Stimulated activated CD4-positive, alpha-beta T cell treated with anti-CD3 and anti-CD28 coated beads, Interleukin-4, amount 100 ng/mL, for 24 hours (primary cell): ENCODE results near the gene DSE.

ENCODE experiments used
- DNase-seq: peaks from one replicate; pipeline ENCODE4 v3.0.0-alpha.2; 2020

The DSE gene

GRCh38 chr6:116491610-116492330 is 121.0 kb downstream of the DSE start:
- no peak for DNase-seq

DNA sequence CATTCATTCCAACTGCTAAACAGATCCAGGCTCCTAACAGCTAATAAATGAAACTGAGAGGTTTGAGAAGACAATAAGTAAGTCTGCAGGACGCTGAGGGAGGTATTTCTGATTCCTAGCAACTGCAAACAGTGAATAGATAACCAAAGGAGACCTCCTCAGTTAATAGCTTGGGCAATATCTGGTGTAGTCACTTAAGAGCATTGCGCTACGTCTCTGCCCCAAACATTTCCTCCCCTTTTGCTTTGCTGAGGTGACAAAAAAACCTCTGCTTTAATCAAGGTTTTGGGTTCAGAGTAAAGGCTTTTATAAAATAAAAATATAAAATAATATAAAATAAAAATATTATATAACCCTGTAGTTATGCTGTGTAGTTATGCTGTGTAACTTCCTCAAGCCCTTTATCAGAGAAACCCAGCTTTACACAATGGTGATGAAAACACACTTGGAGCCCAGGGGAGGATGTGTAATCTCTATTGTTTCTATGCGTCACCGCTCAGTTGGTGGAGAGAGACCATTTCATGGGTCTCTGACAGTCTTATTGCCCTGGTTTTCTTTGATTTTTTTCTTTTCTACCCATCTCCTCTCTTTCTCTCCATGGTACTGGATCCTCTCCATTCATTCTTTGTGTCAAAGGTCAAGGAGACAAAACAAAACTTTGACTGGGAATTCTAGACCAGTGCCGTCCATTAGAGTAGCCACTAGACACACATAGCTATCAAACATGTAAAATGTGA is 121.8 kb downstream of the DSE start:
- DNase-seq: no peak
